ENCODE data around the gene PRDM2. TPM values are rescaled to one million over a fixed set of nuclear protein-coding genes. Genes with fewer than 3 reads are reported as not detected.
A peak's percentile ranks its signal among the peaks of the same experiment; 100 is the strongest.

Gene PRDM2
- total and polyA plus RNA-seq, 2 donors (not counting 1 experiment from before 2014, with no cell fraction given), result 9.1 to 11.6 TPM

GRCh38 chr1:13826009-13826408 is 126.0 kb downstream of the PRDM2 start:
- H4K20me1 ChIP-seq (ENCODE audit: control insufficient read depth, extremely low read depth, insufficient read depth, low read length), result no peaks in the 10 kb centered on the region

GRCh38 chr1:13826591-13826990 is 126.6 kb downstream of the PRDM2 start:
- Histone ChIP-seq H3K9me3 (ENCODE audit: control insufficient read depth, insufficient read depth, low read depth, low read length) (no peaks in the 10 kb centered on the region), H4K20me1 (ENCODE audit: control insufficient read depth, extremely low read depth, insufficient read depth, low read length) (no peaks in the 10 kb centered on the region), H3K36me3 (ENCODE audit: control insufficient read depth, insufficient read depth, low read length) (no peaks in the 10 kb centered on the region), H3K4me3 (replicated peaks in 1 of 4; ENCODE audit: control extremely low read depth in 1 of 4, insufficient read depth in 1 of 4, low read depth in 3 of 4, low read length in 4 of 4) (no peak overlapping the region), H3K4me1 (ENCODE audit: control insufficient read depth, extremely low read depth, insufficient read depth, low read length) (no peaks in the 10 kb centered on the region), H3K4me2 (ENCODE audit: extremely low read depth, insufficient read depth, low read length) (no peak overlapping the region), H3K79me2 (ENCODE audit: control insufficient read depth, insufficient read depth, low read length) (no peaks in the 10 kb centered on the region), H3K27ac (ENCODE audit: insufficient read depth, low read length) (no peak overlapping the region), H3K9ac (ENCODE audit: insufficient read depth, low read length) (no peak overlapping the region), H3K27me3 (ENCODE audit: control insufficient read depth, insufficient read depth, low read length) (no peaks in the 10 kb centered on the region), H2AFZ (ENCODE audit: low read length) (no peak overlapping the region)
- no peak for DNase-seq (ENCODE audit: low read depth in 2 of 2)
- TF ChIP-seq CTCF (conservative IDR thresholded peaks at IDR 0.05 in 1 of 2, IDR thresholded peaks at IDR 0.05 in 1 of 2; ENCODE audit: low read depth in 1 of 2, low read length in 2 of 2) (no peak), EZH2 (IDR thresholded peaks at IDR 0.05; ENCODE audit: low read length, missing control alignments) (no peak)

More at GRCh38 chr1:13826009-13826408, 126.0 kb downstream of the PRDM2 start:
- H3K36me3 ChIP-seq (ENCODE audit: control insufficient read depth, insufficient read depth, low read length), result no peaks in the 10 kb centered on the region
- no peak overlapping the region for H2AFZ ChIP-seq (ENCODE audit: low read length)
- H3K27me3 ChIP-seq (ENCODE audit: control insufficient read depth, insufficient read depth, low read length), result no peaks in the 10 kb centered on the region
- no peak overlapping the region for H3K4me3 ChIP-seq (replicated peaks in 1 of 4; ENCODE audit: control extremely low read depth in 1 of 4, insufficient read depth in 1 of 4, low read depth in 3 of 4, low read length in 4 of 4)
- TF ChIP-seq CTCF (conservative IDR thresholded peaks at IDR 0.05 in 1 of 2, IDR thresholded peaks at IDR 0.05 in 1 of 2; ENCODE audit: low read depth in 1 of 2, low read length in 2 of 2), result no peak
- TF ChIP-seq EZH2 (IDR thresholded peaks at IDR 0.05; ENCODE audit: low read length, missing control alignments), result no peak
- no peaks in the 10 kb centered on the region for H3K9me3 ChIP-seq (ENCODE audit: control insufficient read depth, insufficient read depth, low read depth, low read length)
- no peak overlapping the region for H3K27ac ChIP-seq (ENCODE audit: insufficient read depth, low read length)
- DNase-seq (ENCODE audit: low read depth in 2 of 2), result no peak
- no peaks in the 10 kb centered on the region for H3K79me2 ChIP-seq (ENCODE audit: control insufficient read depth, insufficient read depth, low read length)
- no peaks in the 10 kb centered on the region for H3K4me1 ChIP-seq (ENCODE audit: control insufficient read depth, extremely low read depth, insufficient read depth, low read length)
- H3K9ac ChIP-seq (ENCODE audit: insufficient read depth, low read length), result no peak overlapping the region
- no peak overlapping the region for H3K4me2 ChIP-seq (ENCODE audit: extremely low read depth, insufficient read depth, low read length)

- Histone ChIP-seq H3K9ac (ENCODE audit: insufficient read depth, low read length) (no peak overlapping the region), H3K4me2 (ENCODE audit: extremely low read depth, insufficient read depth, low read length) (no peak overlapping the region), H2AFZ (ENCODE audit: low read length) (no peak overlapping the region), H3K79me2 (ENCODE audit: control insufficient read depth, insufficient read depth, low read length) (no peaks in the 10 kb centered on the region), H4K20me1 (ENCODE audit: control insufficient read depth, extremely low read depth, insufficient read depth, low read length) (no peaks in the 10 kb centered on the region), H3K4me1 (ENCODE audit: control insufficient read depth, extremely low read depth, insufficient read depth, low read length) (no peaks in the 10 kb centered on the region), H3K27me3 (ENCODE audit: control insufficient read depth, insufficient read depth, low read length) (no peaks in the 10 kb centered on the region), H3K36me3 (ENCODE audit: control insufficient read depth, insufficient read depth, low read length) (no peaks in the 10 kb centered on the region), H3K9me3 (ENCODE audit: control insufficient read depth, insufficient read depth, low read depth, low read length) (no peaks in the 10 kb centered on the region), H3K27ac (ENCODE audit: insufficient read depth, low read length) (no peak overlapping the region), H3K4me3 (replicated peaks in 1 of 4; ENCODE audit: control extremely low read depth in 1 of 4, insufficient read depth in 1 of 4, low read depth in 3 of 4, low read length in 4 of 4) (no peak overlapping the region)
- TF ChIP-seq CTCF (conservative IDR thresholded peaks at IDR 0.05 in 1 of 2, IDR thresholded peaks at IDR 0.05 in 1 of 2; ENCODE audit: low read depth in 1 of 2, low read length in 2 of 2) (peak; percentile 5 to 32), EZH2 (IDR thresholded peaks at IDR 0.05; ENCODE audit: low read length, missing control alignments) (no peak)
- DNase-seq (ENCODE audit: low read depth in 2 of 2), result no peak
These were observed 128.6 kb downstream of the PRDM2 start for GRCh38 chr1:13828454-13829151.
